GM18498 (cell line): ENCODE measurements around the gene SEMA6A.
"Not testable (repeated sequence)": the region's sequence is repeated elsewhere in the genome, so short reads cannot be mapped to it uniquely, and the experiment has no call there.

Source experiments
- ATAC-seq: cut with Tn5 transposase; IDR thresholded peaks from one replicate; pipeline ENCODE4 v1.9.1; 2021; ENCODE audit warnings: mild to moderate bottlenecking, moderate library complexity; ENCODE audit not compliant: unreplicated experiment

The SEMA6A gene

GRCh38 chr5:116524051-116524904 is 50.3 kb downstream of the SEMA6A start:
- ATAC-seq = no peak

DNA sequence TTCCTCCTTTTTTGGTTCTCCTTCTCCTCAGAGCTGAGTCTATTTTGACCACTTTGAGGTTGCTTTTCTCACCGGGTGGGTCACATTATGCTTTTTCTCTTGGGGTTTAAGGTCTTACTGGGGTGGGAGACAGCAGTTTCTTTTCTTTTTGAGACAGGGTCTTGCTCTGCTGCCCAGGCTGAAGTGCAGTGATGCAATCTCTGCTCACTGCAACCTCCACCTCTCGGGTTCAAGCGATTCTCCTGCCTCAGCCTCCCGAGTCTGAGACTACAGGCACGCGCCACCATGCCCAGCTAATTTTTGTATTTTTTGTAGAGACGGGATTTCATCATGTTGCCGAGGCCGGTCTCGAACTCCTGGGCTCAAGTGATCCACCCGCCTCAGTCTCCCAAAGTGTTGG is 51.4 kb downstream of the SEMA6A start:
- not testable (repeated sequence) for ATAC-seq

DNA sequence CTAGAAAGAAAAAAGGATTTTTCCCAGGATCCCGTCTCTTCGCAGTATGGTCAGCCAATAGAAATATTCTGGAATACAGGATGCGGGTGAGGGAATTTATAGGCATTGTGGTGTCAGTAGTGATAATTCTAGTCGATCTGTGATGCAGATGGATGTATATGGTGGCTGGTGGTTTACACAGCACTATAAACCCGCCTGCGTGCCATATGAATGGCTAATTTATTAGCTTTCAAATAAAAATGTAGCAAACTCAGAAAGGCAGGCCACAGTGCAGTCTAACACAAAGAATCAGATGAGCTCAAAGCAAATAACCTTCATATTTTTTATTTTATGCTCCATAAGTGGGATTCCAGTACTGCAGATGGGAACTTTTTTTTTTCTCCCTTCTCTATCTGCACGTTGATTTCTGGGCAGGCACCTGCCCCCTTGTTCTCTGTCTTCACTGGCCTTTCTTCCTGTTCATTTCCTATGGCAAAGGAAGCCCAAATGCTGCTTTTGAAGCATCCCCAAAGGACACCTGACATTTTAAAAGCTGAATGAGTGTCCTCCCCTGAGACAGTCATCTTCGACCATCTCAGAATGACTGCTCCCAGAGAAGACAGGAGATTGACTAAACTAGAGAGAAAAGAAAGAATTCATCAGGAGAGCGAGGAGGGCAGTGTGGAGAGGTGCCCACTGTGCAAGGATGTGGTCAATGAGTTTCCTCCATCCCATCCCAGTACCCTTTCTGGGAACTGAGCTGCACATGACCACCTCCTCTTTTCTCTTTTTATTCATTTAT is 52.1 kb downstream of the SEMA6A start:
- no peak for ATAC-seq

DNA sequence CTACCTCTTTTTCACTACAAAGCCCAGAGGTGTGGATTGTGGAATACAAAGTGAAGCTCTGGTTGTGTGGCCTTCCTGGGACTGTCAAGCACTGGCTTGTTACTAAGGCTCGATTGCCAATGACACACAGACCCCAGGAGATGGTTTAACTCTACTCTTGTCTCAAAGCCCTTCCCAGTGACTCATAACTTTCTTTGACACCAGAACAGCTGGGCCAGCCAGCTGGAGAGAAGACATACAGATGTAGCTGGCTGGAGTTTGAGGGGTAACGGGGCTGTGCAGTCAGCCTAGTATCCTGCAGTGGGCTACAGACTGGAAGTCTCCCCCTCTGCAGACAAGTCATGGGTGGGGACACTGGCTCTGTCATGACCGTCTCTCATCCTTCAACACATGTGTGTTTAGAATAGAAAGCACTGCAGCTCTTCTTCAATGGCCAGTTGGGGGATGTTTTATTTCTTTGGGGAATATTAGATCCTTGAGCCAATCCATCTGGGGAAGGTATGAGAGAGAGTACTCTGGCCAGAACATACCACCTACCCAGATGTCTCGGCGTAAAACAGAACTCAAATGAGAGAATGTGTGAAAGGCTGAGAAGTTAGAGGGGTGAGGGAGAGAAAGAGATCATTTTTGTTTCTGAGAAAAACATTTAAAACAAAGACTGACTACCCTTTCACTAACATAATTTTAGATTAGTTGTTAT is 53.3 kb downstream of the SEMA6A start:
- no peak for ATAC-seq

- no peak for ATAC-seq
These were observed 53.9 kb downstream of the SEMA6A start for GRCh38 chr5:116520771-116521170.

DNA sequence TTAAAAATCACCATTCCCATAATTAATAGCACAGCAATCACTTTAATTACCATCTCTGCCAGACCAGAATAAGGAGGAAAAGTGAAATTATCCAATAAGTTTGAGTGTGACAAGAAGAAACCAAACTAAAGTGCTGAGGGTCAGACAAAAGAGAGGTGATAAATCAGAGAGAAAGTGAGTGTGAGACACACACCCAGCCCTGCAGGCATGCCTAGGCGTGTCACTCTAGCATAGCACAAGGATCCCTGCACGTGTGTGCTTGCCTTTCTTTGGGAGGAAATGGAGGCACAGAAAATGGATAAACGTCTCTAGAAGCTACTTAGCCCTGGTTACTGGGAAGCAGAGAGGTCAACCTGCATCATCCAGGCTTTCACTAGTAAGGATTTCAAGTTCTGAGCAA is 56.2 kb downstream of the SEMA6A start:
- no peak for ATAC-seq

DNA sequence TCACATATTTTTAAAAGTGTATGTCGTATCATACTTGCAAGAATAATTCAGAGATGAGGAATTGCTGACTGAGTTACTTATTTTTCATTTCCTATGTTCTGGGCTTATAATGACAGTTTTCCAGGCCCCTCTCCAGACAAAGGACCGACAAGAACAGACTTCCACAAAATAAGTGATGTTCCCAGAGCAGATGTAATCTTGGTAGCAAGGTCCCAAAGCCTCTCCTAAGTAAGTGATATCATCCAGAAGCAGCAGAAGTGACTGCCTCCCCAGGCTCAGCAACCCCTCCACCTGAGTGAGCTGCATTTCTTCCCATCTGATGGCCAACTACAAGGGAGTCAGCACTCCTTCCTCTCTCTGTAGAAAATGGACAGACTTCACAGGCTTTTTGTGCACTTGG is 57.1 kb downstream of the SEMA6A start:
- no peak for ATAC-seq

DNA sequence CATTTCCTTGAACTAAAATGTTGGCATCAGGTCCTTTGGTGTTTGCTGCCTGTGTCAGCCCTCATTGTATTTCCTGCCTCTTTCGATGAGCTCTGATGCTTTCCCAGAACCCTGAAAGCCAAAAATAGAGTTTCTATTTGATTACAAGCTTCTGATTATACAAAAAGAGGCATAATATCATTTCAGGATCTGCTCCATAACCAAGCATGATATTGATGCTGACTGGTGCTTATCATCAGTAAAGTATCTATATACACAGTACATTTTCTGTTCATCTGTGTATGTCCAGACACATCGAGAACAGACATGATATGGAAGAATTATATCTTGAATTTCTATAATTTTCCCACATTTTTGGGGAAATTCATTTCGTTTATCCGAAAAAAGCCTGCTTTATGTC is 58.6 kb downstream of the SEMA6A start:
- ATAC-seq = no peak

GRCh38 chr5:116514421-116514970 is 60.1 kb downstream of the SEMA6A start:
- no peak for ATAC-seq

DNA sequence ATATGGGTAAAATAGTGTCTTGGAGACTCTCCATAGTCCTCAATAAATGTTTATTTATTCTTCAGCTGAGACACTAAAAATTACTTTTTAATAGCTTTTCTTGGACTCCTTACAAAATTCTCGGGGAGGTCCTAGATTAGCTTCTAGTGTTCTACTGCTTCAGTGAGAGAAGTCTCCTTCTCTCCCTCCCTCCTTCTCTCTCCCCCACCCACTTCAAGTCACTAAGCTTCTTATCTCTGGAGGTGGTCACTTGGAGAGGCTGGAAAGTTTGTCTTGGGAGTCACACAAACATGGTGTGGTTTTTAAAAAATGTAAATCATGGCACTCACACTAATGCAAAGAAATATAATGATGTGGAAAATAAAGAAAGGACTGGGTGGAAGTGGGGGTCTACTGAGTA is 64.1 kb downstream of the SEMA6A start:
- ATAC-seq = no peak

DNA sequence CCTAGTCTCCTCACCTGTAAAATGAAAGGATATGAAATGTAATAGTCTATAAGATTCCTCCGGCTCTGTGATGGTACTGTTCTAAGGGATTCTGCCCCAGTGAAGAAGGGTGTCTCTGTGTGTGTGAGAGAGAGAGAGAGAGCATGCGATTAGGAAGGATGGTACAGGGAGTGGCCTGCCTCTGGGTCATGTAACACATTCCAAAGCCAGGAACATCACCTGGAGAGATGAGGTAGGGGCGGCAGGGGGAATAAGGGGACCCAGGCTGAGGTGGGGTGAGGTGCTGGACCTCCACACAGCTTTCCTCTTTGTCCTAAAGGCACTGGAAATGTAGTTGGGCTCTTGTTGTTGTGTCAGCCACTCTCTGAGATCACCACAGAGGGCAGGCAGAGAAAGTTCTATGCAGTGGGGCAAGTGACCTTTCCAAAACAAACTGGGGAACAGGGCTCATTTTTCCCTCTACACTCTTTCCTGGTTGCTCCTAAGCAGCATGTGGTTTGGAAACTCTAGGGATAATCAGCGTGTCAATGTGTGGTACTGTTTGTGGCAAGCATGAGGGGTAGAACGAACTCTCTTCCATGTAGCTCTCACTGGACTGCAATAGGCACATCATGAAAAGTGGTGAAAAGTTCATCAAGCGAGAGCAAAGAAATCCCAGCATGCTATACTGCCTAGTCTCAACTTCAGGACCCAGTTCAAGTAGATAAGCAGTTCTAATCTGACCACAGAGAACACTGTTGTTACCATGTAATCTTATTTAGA is 65.0 kb downstream of the SEMA6A start:
- no peak for ATAC-seq

DNA sequence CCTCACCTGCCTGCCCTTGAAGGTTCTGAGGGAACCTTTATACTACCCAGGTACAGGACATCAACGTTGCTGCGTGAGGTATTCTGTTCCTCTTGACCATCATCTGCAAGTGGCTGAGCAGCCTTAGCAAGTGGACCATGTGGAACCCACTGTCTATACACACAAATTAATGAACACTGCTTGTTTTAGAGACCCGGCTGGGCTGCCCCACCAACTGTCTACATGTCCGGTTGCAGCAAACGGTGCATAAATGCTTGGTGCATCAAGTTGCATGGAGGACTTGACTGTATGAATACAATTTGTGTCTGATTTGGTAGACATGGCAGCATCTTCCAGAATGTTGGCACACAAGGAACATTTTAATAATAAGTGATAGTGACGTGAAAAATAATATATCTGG is 65.8 kb downstream of the SEMA6A start:
- no peak for ATAC-seq

DNA sequence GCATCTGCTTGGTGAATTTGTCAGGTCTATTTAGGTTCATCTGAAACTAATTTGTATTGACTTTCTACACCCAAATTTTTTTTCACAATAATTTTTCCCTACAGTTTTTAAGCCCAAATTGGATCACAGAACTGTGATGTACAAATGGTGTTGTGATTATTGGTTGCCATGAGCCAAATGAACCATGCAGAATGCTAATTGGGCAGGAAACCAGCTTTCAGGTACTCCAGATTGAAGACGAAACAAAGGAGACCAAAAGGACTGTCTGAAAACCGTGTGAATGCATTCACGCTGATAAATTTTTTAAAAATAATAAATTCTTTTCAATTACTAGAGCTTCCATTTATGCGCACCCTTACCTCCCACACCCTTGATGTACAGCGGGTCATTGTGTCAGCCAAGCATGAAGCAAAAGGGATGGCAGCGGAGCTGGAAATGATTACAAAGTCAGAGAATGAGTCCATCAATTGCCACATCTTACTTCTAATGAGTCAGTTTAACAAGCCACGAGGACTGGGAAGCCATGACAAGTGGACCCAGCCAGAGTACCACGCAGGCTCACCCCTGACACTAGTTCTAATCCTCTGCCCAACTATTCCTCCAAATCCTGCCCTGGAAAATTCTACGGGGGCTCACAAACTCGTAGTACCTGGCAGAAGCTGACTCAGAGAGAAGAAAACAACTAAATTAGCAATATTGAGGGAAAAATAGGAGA is 66.5 kb downstream of the SEMA6A start:
- ATAC-seq = no peak

- no peak for ATAC-seq
These were observed 67.5 kb downstream of the SEMA6A start for GRCh38 chr5:116507051-116507537.

GRCh38 chr5:116506488-116506887 is 68.1 kb downstream of the SEMA6A start:
- no peak for ATAC-seq

DNA sequence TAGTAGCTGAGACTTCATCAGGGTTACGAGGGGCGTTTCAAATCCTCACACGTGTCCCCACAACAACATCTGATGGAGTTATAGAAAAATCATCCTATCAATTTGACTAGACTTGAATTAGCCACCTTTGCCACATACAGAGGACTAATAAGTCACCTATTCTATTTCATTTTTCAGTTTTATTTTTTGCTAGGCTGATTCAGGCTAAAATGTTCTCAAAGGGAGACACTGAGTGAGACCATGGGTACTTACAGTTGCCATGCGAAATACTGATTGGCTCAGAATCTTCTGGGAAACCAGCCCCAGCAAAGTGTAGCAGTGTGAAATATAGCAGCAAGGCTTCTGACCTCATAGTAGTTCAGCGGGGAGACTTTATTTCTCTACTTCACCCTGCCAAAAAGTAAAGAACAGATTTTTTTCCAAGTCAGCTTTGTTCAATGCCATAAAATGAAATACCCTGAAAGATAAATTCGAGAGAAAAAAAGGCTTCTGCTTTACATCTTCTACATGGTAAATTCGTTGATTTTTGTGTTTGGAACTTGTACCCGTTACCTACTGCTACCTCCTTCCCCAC is 69.9 kb downstream of the SEMA6A start:
- no peak for ATAC-seq

- no peak for ATAC-seq
These were observed 72.0 kb downstream of the SEMA6A start for GRCh38 chr5:116502616-116503015.

DNA sequence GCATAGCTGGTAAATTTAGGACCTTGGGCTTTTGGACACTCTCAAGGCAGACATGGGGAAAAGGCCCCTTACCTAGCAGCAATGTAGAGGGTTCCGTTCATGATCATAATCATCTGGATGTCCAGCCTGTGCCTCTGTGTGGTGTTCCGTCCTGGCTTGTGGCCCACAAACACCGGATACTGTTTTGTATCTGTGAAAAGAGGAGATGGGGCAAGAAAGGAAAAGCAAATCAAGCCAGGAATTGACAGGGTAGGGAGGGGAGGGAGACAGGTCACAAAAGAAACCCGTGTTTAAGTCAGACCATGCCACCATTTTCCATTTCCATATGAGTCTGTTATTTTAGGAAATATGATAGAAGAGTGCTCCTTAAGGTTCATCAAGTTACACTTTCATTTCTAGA is 72.5 kb downstream of the SEMA6A start:
- ATAC-seq = no peak

DNA sequence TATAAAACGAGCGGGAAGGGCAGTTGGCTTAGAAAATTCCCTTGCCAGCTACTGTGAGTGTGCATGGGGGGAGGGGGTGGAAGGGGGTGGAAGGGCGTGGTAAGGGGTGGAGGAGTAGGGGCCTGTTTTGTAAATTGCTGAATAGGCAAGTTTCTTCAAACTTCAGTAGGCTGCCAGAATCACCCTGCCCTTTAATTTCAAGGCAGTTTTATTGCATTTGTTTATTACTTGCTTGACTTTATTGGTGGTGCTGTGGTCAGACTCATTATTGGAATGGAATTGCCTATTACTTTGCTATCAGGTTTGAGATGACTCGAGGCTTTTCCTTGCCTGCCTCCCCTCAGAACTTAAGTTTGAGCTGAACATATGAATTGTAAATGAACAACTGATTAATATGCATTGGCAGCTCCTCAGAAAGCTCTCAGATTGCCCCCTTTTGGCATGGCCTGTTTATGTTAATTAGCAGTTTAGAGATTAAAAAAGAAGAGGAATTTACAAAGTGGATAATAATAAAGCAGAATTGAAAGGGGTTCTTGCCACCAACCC is 76.0 kb downstream of the SEMA6A start:
- no peak for ATAC-seq
